AG10803 (cell line): ENCODE measurements around the gene PKP1.

ENCODE experiments used
- DNase-seq: peaks from one replicate; pipeline ENCODE4 v3.0.0; 2010; ENCODE audit warnings: low read depth
- H3K4me3 ChIP-seq: 2 replicates; pipeline ENCODE4 v1.5.1; 2011; ENCODE audit warnings: mild to moderate bottlenecking, low read length, control low read depth
- CTCF ChIP-seq: conservative IDR thresholded peaks from 2 replicates; pipeline ENCODE4 v1.5.1; 2011; ENCODE audit warnings: mild to moderate bottlenecking, low read length, control low read depth, inconsistent platforms

The PKP1 gene

GRCh38 chr1:201326710-201327109 is 43.4 kb downstream of the PKP1 start:
- H3K4me3 ChIP-seq: no peak overlapping the region
- no peak for TF ChIP-seq CTCF
- no peak for DNase-seq

GRCh38 chr1:201327687-201328240 is 44.5 kb downstream of the PKP1 start:
- H3K4me3 ChIP-seq: no peak overlapping the region
- DNase-seq: no peak
- no peak for TF ChIP-seq CTCF

- no peak for DNase-seq
- no peak overlapping the region for H3K4me3 ChIP-seq
- TF ChIP-seq CTCF: no peak
Observed at GRCh38 chr1:201328576-201328975, 45.3 kb downstream of the PKP1 start.

GRCh38 chr1:201329286-201329685 is 46.0 kb downstream of the PKP1 start:
- TF ChIP-seq CTCF: no peak
- DNase-seq: peak; percentile 6
- no peak overlapping the region for H3K4me3 ChIP-seq

GRCh38 chr1:201329801-201330200 is 46.5 kb downstream of the PKP1 start:
- H3K4me3 ChIP-seq: no peak overlapping the region
- TF ChIP-seq CTCF: no peak
- no peak for DNase-seq

- H3K4me3 ChIP-seq: no peak overlapping the region
- no peak for DNase-seq
- no peak for TF ChIP-seq CTCF
Observed at GRCh38 chr1:201330541-201330940, 47.2 kb downstream of the PKP1 start.

GRCh38 chr1:201331166-201331565 is 47.9 kb downstream of the PKP1 start:
- H3K4me3 ChIP-seq: no peak overlapping the region
- DNase-seq: no peak
- TF ChIP-seq CTCF: no peak
